HG03196 (cell line): ENCODE data around the gene NASP.

ENCODE experiments used
- ATAC-seq: cut with Tn5 transposase; IDR thresholded peaks from one replicate; pipeline ENCODE4 v1.9.1; 2021; ENCODE audit not compliant: unreplicated experiment

The NASP gene

DNA sequence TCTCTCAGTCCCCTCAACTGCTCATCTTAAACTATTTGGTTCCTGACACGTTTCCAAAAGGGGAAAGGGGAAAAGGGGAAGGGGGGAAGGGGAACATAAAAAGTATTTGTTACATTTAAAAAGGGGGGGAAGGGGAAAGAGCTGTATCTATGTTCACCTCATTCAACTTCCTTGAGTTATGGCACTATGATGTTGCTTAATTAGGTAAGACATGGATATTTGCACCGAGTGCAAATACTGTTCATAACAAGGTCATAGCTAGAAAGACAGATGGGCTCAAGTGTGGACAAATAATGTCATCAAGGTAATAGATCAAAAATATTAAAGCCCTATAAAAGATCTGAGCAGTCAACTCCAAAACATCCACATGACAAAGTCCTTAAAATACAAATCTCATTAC lies 76.5 kb downstream of the NASP start:
- ATAC-seq: no peak

DNA sequence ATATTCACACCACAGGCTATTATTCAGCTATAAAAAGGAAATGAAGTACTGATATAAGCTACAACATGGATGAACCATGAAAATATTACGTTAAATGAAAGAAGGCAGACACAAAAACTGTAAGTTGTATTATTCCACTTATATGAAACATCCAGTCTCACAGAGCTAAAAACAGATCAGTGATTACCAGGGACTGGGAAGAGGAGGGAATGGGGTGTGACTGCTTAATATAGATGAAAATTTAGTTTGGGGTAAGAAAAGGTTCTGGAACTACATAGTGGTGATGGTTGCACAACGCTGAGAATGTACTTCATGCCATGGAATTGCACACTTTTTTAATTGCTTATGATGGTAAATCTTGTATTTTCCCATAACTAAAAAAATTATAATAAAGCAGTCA lies 83.0 kb downstream of the NASP start:
- ATAC-seq: no peak

DNA sequence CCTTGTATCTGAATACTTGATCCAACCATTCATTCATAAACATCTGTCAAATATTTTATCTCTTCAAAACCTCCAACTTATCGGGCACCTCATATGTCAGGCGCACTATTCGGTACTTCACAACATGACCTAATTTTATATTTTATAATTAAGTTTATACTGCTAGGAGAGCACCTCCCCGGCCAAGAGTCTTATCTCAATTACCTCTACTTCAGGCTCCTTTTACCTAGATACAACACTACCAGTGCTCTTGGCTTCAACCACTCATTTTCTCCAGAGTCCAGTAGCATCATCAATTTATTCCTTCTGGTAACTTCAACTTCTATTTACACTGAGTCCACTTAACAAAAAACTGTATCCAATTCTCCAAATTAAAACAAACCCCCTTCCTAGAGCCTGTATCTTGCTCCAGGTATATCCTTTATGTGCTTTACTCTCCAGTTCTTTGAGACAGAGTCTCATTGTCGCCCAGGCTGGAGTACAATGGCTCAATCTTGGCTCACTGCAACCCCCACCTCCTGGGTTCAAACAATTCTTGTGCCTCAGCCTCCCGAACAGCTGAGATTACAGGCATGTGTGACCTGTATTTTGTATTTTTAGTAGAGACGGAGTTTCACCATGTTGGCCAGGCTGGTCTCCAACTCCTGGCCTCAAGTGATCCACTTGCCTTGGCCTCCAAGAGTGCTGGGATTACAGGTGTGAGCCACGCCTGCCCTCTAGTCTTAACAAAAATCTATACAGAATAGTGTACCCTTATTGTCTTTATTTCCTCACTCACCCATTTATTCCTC lies 83.7 kb downstream of the NASP start:
- ATAC-seq: no peak
